Measurements from ENCODE around the gene C1orf87.

DNA sequence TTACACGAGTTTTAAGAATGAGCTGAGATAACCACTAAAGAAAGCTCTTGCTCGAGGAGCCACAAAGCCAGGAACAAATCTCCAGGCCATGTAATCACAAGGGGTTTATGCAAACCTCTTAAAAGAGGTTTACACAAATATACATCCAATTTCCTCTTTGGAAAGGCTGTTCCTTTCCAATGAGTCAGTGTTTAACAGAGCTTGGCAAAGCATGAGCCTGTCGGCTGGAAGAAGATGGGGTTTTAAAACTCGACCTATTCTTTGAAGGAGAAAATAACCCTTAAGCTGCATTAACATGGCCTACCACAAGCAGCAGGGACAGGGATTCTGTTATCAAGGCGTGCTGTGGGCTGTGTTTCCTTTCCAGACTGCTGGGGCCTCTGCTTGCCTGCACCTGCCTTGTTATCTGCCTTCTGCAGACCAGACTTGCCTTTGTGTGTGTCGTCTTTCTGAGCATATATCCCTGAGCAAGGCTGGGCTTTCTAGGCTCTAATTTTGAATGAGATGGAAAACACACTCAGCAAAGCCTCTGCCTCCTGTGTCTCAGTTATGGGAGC is 106.4 kb downstream of the C1orf87 start:
- TF ChIP-seq, protein P1, sequence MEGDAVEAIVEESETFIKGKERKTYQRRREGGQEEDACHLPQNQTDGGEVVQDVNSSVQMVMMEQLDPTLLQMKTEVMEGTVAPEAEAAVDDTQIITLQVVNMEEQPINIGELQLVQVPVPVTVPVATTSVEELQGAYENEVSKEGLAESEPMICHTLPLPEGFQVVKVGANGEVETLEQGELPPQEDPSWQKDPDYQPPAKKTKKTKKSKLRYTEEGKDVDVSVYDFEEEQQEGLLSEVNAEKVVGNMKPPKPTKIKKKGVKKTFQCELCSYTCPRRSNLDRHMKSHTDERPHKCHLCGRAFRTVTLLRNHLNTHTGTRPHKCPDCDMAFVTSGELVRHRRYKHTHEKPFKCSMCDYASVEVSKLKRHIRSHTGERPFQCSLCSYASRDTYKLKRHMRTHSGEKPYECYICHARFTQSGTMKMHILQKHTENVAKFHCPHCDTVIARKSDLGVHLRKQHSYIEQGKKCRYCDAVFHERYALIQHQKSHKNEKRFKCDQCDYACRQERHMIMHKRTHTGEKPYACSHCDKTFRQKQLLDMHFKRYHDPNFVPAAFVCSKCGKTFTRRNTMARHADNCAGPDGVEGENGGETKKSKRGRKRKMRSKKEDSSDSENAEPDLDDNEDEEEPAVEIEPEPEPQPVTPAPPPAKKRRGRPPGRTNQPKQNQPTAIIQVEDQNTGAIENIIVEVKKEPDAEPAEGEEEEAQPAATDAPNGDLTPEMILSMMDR (IDR thresholded peaks at IDR 0.05; ENCODE audit: borderline replicate concordance, extremely low read depth, low read length, poor library complexity, severe bottlenecking) = no peak
- TF ChIP-seq EZH2 (IDR thresholded peaks at IDR 0.05; ENCODE audit: borderline replicate concordance, low read depth, low read length, severe bottlenecking) = no peak
